ENCODE results near the gene RBBP6. TPM values are rescaled to one million over a fixed set of nuclear protein-coding genes. Genes with fewer than 3 reads are reported as not detected.

Gene RBBP6
- total and polyA plus RNA-seq, 2 donors (not counting 3 experiments of a cell fraction or from before 2014, with no cell fraction given), result 16.8 to 52.1 TPM

DNA sequence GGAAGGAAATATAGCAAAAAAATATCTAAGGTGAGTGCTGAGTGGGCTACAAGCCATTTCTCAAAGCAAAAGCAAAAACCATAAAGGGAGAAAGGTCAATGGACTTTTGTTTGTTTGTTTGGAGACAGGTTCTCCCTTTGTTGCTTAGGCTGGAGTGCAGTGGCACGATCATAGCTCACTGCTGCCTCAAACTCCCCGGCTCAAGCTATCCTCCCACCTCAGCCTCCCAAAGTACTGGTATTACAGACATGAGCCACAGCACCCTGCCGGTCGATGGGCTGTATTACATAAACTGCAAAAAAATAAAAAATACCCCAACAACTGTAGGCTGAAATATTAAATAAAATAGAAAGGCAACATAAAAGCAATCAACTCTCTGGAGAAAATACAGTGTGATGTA, 3.5 kb upstream of the RBBP6 start:
- no peak overlapping the region for H2AFZ ChIP-seq (ENCODE audit: low read depth, low read length)
- no peak overlapping the region for H3K9ac ChIP-seq (replicated peaks; ENCODE audit: extremely low read depth, insufficient read depth, low read length)
- TF ChIP-seq FOS (IDR thresholded peaks at IDR 0.05; ENCODE audit: borderline replicate concordance, insufficient read depth, low read length) (no peak), POLR2AphosphoS5 (IDR thresholded peaks at IDR 0.05; ENCODE audit: insufficient read depth, low read depth, low read length) (no peak)
- TF ChIP-seq, protein P1, sequence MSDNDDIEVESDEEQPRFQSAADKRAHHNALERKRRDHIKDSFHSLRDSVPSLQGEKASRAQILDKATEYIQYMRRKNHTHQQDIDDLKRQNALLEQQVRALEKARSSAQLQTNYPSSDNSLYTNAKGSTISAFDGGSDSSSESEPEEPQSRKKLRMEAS (IDR thresholded peaks at IDR 0.05; ENCODE audit: insufficient read depth, insufficient read length), result no peak
- TF ChIP-seq, protein P2, sequence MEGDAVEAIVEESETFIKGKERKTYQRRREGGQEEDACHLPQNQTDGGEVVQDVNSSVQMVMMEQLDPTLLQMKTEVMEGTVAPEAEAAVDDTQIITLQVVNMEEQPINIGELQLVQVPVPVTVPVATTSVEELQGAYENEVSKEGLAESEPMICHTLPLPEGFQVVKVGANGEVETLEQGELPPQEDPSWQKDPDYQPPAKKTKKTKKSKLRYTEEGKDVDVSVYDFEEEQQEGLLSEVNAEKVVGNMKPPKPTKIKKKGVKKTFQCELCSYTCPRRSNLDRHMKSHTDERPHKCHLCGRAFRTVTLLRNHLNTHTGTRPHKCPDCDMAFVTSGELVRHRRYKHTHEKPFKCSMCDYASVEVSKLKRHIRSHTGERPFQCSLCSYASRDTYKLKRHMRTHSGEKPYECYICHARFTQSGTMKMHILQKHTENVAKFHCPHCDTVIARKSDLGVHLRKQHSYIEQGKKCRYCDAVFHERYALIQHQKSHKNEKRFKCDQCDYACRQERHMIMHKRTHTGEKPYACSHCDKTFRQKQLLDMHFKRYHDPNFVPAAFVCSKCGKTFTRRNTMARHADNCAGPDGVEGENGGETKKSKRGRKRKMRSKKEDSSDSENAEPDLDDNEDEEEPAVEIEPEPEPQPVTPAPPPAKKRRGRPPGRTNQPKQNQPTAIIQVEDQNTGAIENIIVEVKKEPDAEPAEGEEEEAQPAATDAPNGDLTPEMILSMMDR (IDR thresholded peaks at IDR 0.05; ENCODE audit: extremely low read depth in 1 of 2, insufficient read depth in 1 of 2, low read depth in 1 of 2, low read length in 2 of 2), result no peak
- no peak overlapping the region for H3K4me3 ChIP-seq (replicated peaks in 1 of 3; ENCODE audit: insufficient read depth in 1 of 3, low read depth in 1 of 3, low read length in 3 of 3)
- H3K27ac ChIP-seq (ENCODE audit: insufficient read depth, low read depth, low read length), result no peak overlapping the region
- no TSS peak for BruUV-seq (replicated peaks)
- H3K4me1 ChIP-seq (ENCODE audit: control insufficient read depth, extremely low read depth, insufficient read depth, low read length), result peaks cover 13% of the 10 kb centered on the region
- FAIRE-seq, result no peak
- POLR2A ChIA-PET, result no interaction called here
- no peak for DNase-seq (ENCODE audit: low read depth, low spot score)
- dilution Hi-C loops (cut with MboI; ENCODE audit: extremely low pct_ligation_motif_present, low sequenced_read_pairs) (no loop called here), intact Hi-C loops (cut with micrococcal nuclease) (loop anchor here (5.0 kb wide), 1 partner anchor 721 kb away; the partner anchor contains the start of gene ZKSCAN2)
- H3K9me1 ChIP-seq (replicated peaks; ENCODE audit: control insufficient read depth, extremely low read depth, insufficient read depth, low read length), result no peaks in the 10 kb centered on the region
- no peaks in the 10 kb centered on the region for H3K27me3 ChIP-seq (ENCODE audit: control insufficient read depth in 2 of 2, insufficient read depth in 2 of 2, low read length in 2 of 2)
- no peaks in the 10 kb centered on the region for H3K9me3 ChIP-seq (replicated peaks; ENCODE audit: control insufficient read depth, insufficient read depth, low read length)
- H3K36me3 ChIP-seq (ENCODE audit: control insufficient read depth in 2 of 2, extremely low read depth in 1 of 2, insufficient read depth in 2 of 2, low read length in 2 of 2), result no peaks in the 10 kb centered on the region
- peaks cover 14% of the 10 kb centered on the region for H3K79me2 ChIP-seq (ENCODE audit: control insufficient read depth, insufficient read depth, low read length)
- no peaks in the 10 kb centered on the region for H4K20me1 ChIP-seq (replicated peaks; ENCODE audit: control insufficient read depth, extremely low read depth, insufficient read depth, low read length)
- CTCF ChIA-PET, result interaction anchor here (0.8 to 1.7 kb wide), 2 partner anchors 19 kb away, joined by 3 to 17 read pairs; no protein-coding TSS in a partner anchor
- no peak overlapping the region for H3K4me2 ChIP-seq (ENCODE audit: insufficient read depth, low read length)

DNA sequence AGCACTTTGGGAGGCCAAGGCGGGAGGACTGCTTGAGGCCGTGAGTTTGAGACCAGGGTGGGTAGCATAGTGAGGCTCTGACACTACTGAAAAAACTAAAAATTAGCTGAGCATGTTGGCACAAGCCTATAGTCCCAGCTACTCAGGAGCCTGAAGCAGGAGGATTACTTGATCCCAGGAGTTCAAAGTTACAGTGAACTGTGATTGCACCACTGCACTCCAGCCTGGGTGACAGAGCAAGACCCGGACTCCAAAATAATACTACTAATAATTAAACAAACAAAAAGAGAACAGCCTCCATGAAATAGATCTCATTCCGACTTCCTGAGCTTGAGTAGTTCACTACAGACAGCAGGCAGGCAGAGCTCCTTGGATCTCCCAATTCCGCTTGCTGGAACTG, 2.7 kb upstream of the RBBP6 start:
- Histone ChIP-seq H3K79me2 (ENCODE audit: control insufficient read depth, insufficient read depth, low read length) (peaks cover 23% of the 10 kb centered on the region), H3K4me2 (ENCODE audit: insufficient read depth, low read length) (no peak overlapping the region), H3K4me1 (ENCODE audit: control insufficient read depth, extremely low read depth, insufficient read depth, low read length) (peaks cover 13% of the 10 kb centered on the region), H3K27ac (ENCODE audit: insufficient read depth, low read depth, low read length) (no peak overlapping the region), H3K36me3 (ENCODE audit: control insufficient read depth in 2 of 2, extremely low read depth in 1 of 2, insufficient read depth in 2 of 2, low read length in 2 of 2) (no peaks in the 10 kb centered on the region), H3K27me3 (ENCODE audit: control insufficient read depth in 2 of 2, insufficient read depth in 2 of 2, low read length in 2 of 2) (no peaks in the 10 kb centered on the region), H3K9me3 (replicated peaks; ENCODE audit: control insufficient read depth, insufficient read depth, low read length) (no peaks in the 10 kb centered on the region), H3K9me1 (replicated peaks; ENCODE audit: control insufficient read depth, extremely low read depth, insufficient read depth, low read length) (no peaks in the 10 kb centered on the region), H4K20me1 (replicated peaks; ENCODE audit: control insufficient read depth, extremely low read depth, insufficient read depth, low read length) (peaks cover 7% of the 10 kb centered on the region), H3K9ac (replicated peaks; ENCODE audit: extremely low read depth, insufficient read depth, low read length) (no peak overlapping the region), H2AFZ (ENCODE audit: low read depth, low read length) (no peak overlapping the region), H3K4me3 (replicated peaks in 1 of 3; ENCODE audit: insufficient read depth in 1 of 3, low read depth in 1 of 3, low read length in 3 of 3) (no peak overlapping the region)
- dilution Hi-C loops (cut with MboI; ENCODE audit: extremely low pct_ligation_motif_present, low sequenced_read_pairs), result no loop called here
- intact Hi-C loops (cut with micrococcal nuclease), result loop anchor here (5.0 kb wide), 1 partner anchor 721 kb away; the partner anchor contains the start of gene ZKSCAN2
- no TSS peak for BruUV-seq (replicated peaks)
- DNase-seq (ENCODE audit: low read depth, low spot score), result no peak
- FAIRE-seq, result no peak
- ChIA-PET POLR2A (interaction anchor here (0.5 kb wide), 1 partner anchor 8 kb away, joined by 5 read pairs; no protein-coding TSS in a partner anchor), CTCF (interaction anchor here (0.8 to 1.7 kb wide), 2 partner anchors 20 to 22 kb away, joined by 3 to 17 read pairs; no protein-coding TSS in a partner anchor)
- no peak for TF ChIP-seq MYC (IDR thresholded peaks at IDR 0.05; ENCODE audit: low read depth, low read length)
- TF ChIP-seq FOS (IDR thresholded peaks at IDR 0.05; ENCODE audit: borderline replicate concordance, insufficient read depth, low read length), result no peak

All from endothelial cell of umbilical vein (primary cell).